Tibial nerve (tissue), 3 donors: ENCODE measurements around the gene PDXP.

Source experiments
- CTCF ChIP-seq, 5 experiments: fragments of 200-600 bp in 3 of 5; fragments of 450-650 bp in 2 of 5; sonication (generic) in 3 of 5; IDR thresholded peaks; one replicate each; pipeline ENCODE4 v1.5.1; 2016 to 2019; ENCODE audit warnings: antibody characterized with exemption in 5 of 5, mild to moderate bottlenecking in 3 of 5, moderate library complexity in 2 of 5
- POLR2A ChIP-seq, 2 donors: fragments of 450-650 bp; IDR thresholded peaks; one replicate each; pipeline ENCODE4 v1.6.1; 2017; ENCODE audit warnings: antibody characterized with exemption in 2 of 2, mild to moderate bottlenecking in 2 of 2, moderate library complexity in 2 of 2

GRCh38 chr22:37703906-37704305 lies 45.4 kb downstream of the PDXP start:
- TF ChIP-seq CTCF (IDR thresholded peaks at IDR 0.05): no peak
- no peak for TF ChIP-seq POLR2A (IDR thresholded peaks at IDR 0.05)
